Measurements from ENCODE around the gene DGCR2. TPM values are rescaled to one million over a fixed set of nuclear protein-coding genes. Genes with fewer than 3 reads are reported as not detected.
"Not testable (repeated sequence)": the region's sequence is repeated elsewhere in the genome, so short reads cannot be mapped to it uniquely, and the experiment has no call there.

Gene DGCR2
- total and polyA plus RNA-seq, 9 donors: 23.9 to 71.9 (median 59.1) TPM

DNA sequence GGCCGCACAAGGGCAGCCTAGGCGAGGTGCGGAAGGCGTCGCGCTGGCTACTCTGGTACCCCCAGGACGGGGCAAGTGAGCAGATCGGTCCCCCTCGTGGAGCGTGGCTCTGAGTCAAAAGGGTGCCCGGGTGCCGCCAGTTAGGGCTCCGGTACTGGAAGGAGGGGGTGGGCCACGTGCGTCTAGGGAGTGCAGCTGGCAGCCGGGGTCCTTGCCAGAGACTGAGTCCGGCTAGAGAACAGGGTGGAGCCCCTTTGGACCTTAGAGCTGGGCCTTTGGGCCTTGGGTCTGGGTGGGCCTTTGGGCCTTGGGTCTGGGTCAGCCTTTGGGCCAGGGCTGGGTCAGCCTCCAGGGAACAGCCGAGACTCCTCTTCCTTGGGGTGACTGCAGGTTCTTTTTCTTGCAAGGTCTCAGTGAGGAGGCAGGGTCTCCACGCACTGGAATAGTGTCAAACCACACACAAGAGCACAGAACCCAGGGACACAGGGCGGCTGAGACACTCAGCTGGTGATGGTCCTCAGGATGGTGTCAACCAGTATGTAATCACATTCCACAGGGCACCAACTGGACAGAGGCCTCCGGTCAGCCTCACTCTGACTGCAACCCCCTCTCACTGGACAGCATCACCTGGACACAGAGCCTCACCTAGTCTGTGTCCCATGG lies 91.9 kb downstream of the DGCR2 start:
- H3K9me3 ChIP-seq; H3K36me3 ChIP-seq; H3K27me3 ChIP-seq; H3K4me1 ChIP-seq (ENCODE audit: insufficient read depth); DNase-seq; H3K4me3 ChIP-seq; intact Hi-C loops (cut with DNase I); H3K27ac ChIP-seq: not testable (repeated sequence)
- 23 to 35% (median 27%) methylated on average over 13 to 20 of the region's 21 CpGs for WGBS, 3 donors

DNA sequence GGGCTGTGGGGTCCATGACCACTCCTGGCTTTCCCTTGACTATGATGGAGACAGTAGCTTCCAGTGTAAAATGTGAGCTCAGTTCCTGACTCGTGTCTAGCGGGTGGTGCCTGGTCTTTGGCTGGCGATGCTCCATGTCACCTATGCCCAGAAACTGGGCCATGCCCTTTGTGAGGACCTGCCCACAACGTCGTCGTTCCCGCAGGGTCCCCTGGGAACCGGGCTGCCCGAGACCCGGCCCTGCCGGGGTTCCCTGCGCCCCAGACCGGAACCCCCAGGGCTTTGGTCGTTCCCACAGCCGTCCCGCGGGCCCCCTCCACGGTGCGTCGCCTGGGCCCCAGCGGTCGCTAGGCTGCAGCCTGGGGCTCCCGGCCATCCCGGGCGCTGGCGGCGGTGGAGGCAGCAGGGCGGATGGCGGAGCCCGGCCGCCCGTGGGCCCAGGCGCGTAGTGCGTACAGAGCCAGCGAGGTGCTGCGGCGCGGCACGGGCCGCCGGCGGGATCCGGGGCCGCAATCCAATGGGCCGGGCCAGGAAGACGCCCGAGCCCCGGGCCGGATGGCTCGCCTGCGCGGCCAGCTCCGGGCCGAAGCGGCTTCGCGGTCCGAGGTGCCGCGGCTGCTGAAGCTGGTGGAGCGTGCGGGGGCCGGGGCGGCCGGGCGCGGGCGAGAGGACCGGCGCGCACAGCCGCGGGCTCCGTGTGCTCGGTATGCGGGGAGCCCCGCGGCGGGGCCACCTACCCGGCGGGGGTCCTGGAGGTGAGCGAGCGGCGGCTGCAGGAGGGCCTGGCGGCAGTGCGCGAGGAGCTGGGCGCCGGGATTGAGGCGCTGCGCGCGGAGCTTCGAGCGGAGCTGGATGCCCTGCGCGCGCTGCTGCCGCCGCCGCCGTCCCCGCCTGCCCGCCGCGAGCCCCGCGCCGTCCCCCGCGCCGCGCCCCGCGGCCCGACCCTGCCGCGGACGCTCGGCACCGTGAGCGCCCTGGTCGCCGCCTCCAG lies 92.8 kb downstream of the DGCR2 start:
- H3K4me3 ChIP-seq; intact Hi-C loops (cut with DNase I): not testable (repeated sequence)
- 4 to 5% methylated on average over 106 of the region's 125 CpGs; no CpG with 5 or more reads in 1 of the 3 donors for WGBS, 3 donors

DNA sequence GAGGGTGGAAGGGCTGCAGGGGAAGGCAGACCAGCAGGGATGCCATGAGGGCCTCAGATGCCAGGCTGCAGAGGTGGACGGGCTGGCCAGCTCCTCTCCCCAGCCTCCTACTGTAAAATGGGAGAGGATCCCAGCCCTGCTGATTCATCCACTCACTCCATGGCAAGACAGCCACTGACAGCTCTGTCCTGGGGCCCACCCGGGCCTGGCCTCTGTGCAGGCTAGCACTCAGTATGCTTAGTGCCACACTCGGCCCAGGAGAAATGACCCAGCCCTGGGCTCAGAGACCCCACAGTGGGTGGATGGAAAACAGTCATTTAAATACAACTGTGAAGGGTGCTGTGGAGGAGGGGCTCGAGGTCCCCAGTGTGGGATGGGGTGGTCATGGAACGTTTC lies 94.2 kb downstream of the DGCR2 start:
- H3K9me3 ChIP-seq; DNase-seq; H3K4me1 ChIP-seq (ENCODE audit: insufficient read depth); H3K27me3 ChIP-seq; H3K4me3 ChIP-seq; intact Hi-C loops (cut with DNase I); H3K27ac ChIP-seq; H3K36me3 ChIP-seq: not testable (repeated sequence)
- WGBS, 3 donors: 41 to 49% (median 43%) methylated on average over 4 of the region's 5 CpGs

More for the DNA sequence above, 92.8 kb downstream of the DGCR2 start:
- H3K9me3 ChIP-seq; H3K27ac ChIP-seq; H3K4me1 ChIP-seq (ENCODE audit: insufficient read depth); H3K27me3 ChIP-seq; DNase-seq; H3K36me3 ChIP-seq: not testable (repeated sequence)

DNA sequence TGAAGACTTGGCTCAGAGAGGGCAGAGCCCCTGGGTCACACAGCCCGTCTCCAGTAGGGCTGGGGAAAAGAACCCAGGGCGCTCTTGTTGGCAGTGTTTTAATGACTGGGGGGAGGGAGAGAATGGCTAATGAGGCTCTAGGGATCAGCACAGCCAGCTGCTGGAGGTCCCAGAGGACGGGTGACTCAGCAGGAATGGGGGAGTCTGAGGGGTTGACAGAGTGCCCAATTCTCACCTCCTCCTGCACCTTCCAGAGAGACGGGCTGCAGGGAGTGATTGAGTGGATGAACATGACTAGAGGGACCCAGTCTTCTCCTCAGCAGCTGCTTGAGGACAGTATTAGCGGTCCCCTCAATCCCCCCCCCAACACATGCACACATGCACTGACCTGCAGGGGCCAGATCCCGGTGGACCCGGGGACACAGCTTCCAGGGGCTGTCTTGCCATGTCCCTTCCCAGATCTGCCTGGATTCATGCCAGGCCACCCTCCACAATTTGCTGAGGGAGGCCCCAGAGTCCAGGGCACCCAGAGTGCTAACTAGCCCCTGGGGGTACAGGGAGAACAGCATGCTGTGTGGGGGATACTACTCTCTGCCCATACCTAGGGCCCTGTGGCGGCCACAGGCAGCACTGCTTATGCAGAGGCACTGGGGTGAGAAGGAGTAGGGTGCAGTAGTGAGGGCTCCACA lies 94.7 kb downstream of the DGCR2 start:
- H3K9me3 ChIP-seq; H3K36me3 ChIP-seq; intact Hi-C loops (cut with DNase I); DNase-seq; H3K27ac ChIP-seq; H3K27me3 ChIP-seq; H3K4me3 ChIP-seq; H3K4me1 ChIP-seq (ENCODE audit: insufficient read depth): not testable (repeated sequence)
- WGBS, 3 donors: 35 to 42% (median 39%) methylated on average over 6 to 8 of the region's 8 CpGs

DNA sequence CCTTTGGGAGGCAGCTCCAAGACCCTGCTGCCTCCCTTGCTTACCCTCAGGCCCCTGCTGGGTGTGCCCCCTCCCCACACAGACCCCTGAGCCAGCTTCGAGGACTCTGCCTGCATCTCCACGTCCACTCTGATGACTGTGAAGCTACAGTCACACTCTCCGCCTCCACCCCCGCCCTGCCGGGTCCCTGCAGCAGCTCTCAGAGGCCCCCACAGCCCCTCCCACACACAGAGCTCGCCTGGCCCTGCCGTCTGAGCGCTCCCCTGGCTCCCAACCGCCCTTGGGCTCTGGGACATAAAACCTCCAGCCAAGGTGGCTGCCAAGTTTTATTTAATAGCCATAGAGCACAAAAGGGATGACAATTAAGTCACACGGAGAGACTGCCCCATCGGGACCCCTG lies 96.1 kb downstream of the DGCR2 start:
- 21% methylated on average over 4 of the region's 11 CpGs; no CpG with 5 or more reads in 2 of the 3 donors for WGBS, 3 donors
- DNase-seq; H3K27ac ChIP-seq; intact Hi-C loops (cut with DNase I); H3K27me3 ChIP-seq; H3K36me3 ChIP-seq; H3K4me1 ChIP-seq (ENCODE audit: insufficient read depth); H3K9me3 ChIP-seq; H3K4me3 ChIP-seq: not testable (repeated sequence)

DNA sequence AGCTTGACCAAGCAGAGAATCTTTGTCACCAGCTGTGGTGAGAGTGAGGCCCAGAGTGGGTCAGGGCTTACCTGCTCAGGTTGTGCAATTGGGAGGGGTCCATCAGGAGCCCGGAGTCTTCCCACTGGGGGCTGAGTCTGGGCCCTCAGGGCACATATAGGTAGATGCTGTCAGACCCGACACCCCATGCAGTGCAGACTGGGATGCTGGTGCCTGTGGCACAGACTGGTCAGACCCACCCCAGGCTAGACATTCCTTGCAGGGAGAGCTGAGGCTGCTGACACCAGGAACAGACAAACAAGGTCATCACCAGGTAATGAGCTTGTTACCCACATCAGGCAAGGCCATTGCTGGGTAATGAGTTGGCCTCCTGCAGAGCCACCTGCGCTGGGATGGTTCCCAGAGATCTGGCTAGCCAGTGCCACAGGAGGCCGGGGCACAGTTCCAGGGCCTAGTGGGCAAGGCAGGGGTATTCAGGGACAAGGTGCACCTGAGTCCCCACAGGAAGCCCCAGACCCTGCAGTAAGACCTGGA lies 97.2 kb downstream of the DGCR2 start:
- H3K27me3 ChIP-seq; intact Hi-C loops (cut with DNase I): not testable (repeated sequence)

DNA sequence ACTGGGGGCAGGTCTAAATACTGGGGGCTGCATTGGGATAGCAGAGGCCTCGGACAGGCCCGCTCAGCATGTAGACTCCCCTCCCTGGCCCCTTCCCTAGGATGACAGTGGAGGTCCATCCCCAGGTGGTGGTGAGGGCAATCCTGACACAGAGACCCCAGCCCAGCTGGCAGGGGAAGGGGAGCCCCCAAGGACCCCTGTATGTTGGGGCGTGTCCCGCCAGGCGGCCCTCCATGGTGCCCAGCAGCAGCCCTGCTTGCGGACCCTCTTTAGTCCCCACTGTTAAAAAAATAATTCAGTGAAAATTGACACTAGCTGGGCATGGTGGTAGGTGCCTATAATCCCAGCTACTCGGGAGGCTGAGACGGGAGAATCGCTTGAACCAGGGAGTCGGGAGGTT lies 98.3 kb downstream of the DGCR2 start:
- H3K27ac ChIP-seq; H3K4me1 ChIP-seq (ENCODE audit: insufficient read depth); DNase-seq; H3K9me3 ChIP-seq; intact Hi-C loops (cut with DNase I); H3K36me3 ChIP-seq; H3K4me3 ChIP-seq; H3K27me3 ChIP-seq: not testable (repeated sequence)
- WGBS, 3 donors: 83 to 85% (median 84%) methylated on average over 9 to 10 of the region's 10 CpGs

More for the DNA sequence above, 97.2 kb downstream of the DGCR2 start:
- H3K4me1 ChIP-seq (ENCODE audit: insufficient read depth); H3K4me3 ChIP-seq; H3K9me3 ChIP-seq; H3K27ac ChIP-seq; DNase-seq; H3K36me3 ChIP-seq: not testable (repeated sequence)
- 84 to 89% (median 87%) methylated on average over 2 to 4 of the region's 4 CpGs for WGBS, 3 donors
